Transverse colon (tissue), 4 donors: Measurements from ENCODE around the gene LAMC1. TPM values are rescaled to one million over a fixed set of nuclear protein-coding genes. Genes with fewer than 3 reads are reported as not detected.
A peak's percentile ranks its signal among the peaks of the same experiment; 100 is the strongest.

ENCODE experiments used
- DNase-seq: peaks from one replicate; pipeline ENCODE4 v3.0.0-alpha.2; 2019
- H3K27ac ChIP-seq, 4 donors: fragments of 200-600 bp; sonication (generic); 2 replicates each; pipeline ENCODE4 v1.5.1; 2016 to 2018; ENCODE audit warnings: inconsistent platforms in 4 of 4
- H3K27me3 ChIP-seq: fragments of 200-600 bp; sonication (generic); 2 replicates; pipeline ENCODE4 v1.5.1; 2017; ENCODE audit warnings: inconsistent platforms
- H3K36me3 ChIP-seq, 4 donors: fragments of 200-600 bp; sonication (generic); 2 replicates each; pipeline ENCODE4 v1.5.1; 2017 to 2019; ENCODE audit warnings: inconsistent platforms in 4 of 4
- H3K4me1 ChIP-seq, 4 donors: fragments of 200-600 bp; sonication (generic); 2 replicates each; pipeline ENCODE4 v1.5.1; 2017 to 2020; ENCODE audit warnings: inconsistent platforms in 4 of 4
- H3K4me3 ChIP-seq, 4 donors: fragments of 200-600 bp; sonication (generic); 1 replicate in 1 of 4; 2 replicates in 3 of 4; pipeline versions ENCODE4 v1.5.1 to v1.6.1; 2017 to 2019; ENCODE audit warnings: inconsistent platforms in 4 of 4
- H3K9me3 ChIP-seq, 2 donors: fragments of 200-600 bp; sonication (generic); 2 replicates each; pipeline ENCODE4 v1.5.1; 2017 to 2019; ENCODE audit warnings: inconsistent platforms in 2 of 2
- EP300 ChIP-seq: sonication (generic); formaldehyde crosslinking; IDR thresholded peaks from one replicate; pipeline ENCODE4 v1.6.1; 2017; ENCODE audit warnings: antibody characterized with exemption, low read depth
- POLR2A ChIP-seq: fragments of 450-650 bp; IDR thresholded peaks from one replicate; pipeline ENCODE4 v1.6.1; 2016; ENCODE audit warnings: antibody characterized with exemption, mild to moderate bottlenecking, moderate library complexity
- POLR2AphosphoS5 ChIP-seq, 3 donors: sonication (generic); formaldehyde crosslinking; IDR thresholded peaks; one replicate each; pipeline ENCODE4 v1.6.1; 2016; ENCODE audit warnings: antibody characterized with exemption in 3 of 3
- WGBS, 2 donors: methylation state at CpG; one replicate each; pipeline ENCODE4 v1.1.5; 2018; ENCODE audit warnings: low coverage in 1 of 2; 5-methylcytosine and 5-hydroxymethylcytosine counted together
- in situ Hi-C, 4 donors: fragments of 200-750 bp; cut with MboI; loops; one replicate each; pipeline versions ENCODE4 v1.15.0 to v1.15.1; 2017; ENCODE audit warnings: low sequenced_read_pairs in 3 of 4, low pct_ligation_motif_present in 1 of 4, low pct_unique_long_range_greater_than_20kb in 1 of 4
- intact Hi-C: fragments of 100-400 bp; cut with DNase I; formaldehyde crosslinking; loops from one replicate; pipeline ENCODE4 v1.15.1; 2023; ENCODE audit warnings: low total_unique reads
- total RNA-seq, 4 donors: library from RNA; depleted of rRNA; stranded (reverse); fragments of >200 nt; gene quantifications; one replicate each; pipeline ENCODE4 v1.1.0, GENCODE V29; 2016
- TF ChIP-seq, protein P1 (sequence below), 5 experiments: fragments of 200-600 bp in 3 of 5; fragments of 450-650 bp in 2 of 5; sonication (generic) in 3 of 5; IDR thresholded peaks; 1 replicate in 2 of 5; 2 replicates in 3 of 5; pipeline ENCODE4 v1.5.1; 2016 to 2017; ENCODE audit warnings: antibody characterized with exemption in 5 of 5, inconsistent platforms in 3 of 5, mild to moderate bottlenecking in 2 of 5, moderate library complexity in 1 of 5

The LAMC1 gene
- total RNA-seq, 4 donors from 2014 or later, result 77.7 to 633 (median 138) TPM

DNA sequence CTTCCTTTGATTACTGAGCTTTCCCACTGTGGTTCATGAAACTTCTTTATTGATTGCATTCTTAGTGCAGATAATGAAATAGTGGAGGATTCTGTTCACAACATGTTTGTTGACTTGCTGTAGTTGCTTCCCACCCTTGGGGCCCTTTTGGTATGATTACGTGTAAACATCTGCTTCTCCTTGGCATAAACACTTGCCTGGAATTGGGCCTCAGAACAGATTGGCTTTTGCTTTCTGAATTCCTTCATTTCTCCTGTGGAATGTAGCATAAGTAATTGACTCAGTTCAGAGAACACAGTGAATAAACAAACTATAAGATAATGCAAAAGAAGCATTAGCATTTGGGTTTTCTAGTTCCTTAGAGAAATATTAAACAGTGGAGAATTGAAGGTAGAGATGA is 103.3 kb downstream of the LAMC1 start:
- intact Hi-C loops, result no loop called here
- 50 to 52% methylated on average over 1 of the region's 1 CpG for WGBS, 2 donors
- TF ChIP-seq POLR2A (no peak), POLR2AphosphoS5 (IDR thresholded peaks at IDR 0.05) (peak in 1 of 3 donors; percentile 45), EP300 (no peak)
- TF ChIP-seq, protein P1, sequence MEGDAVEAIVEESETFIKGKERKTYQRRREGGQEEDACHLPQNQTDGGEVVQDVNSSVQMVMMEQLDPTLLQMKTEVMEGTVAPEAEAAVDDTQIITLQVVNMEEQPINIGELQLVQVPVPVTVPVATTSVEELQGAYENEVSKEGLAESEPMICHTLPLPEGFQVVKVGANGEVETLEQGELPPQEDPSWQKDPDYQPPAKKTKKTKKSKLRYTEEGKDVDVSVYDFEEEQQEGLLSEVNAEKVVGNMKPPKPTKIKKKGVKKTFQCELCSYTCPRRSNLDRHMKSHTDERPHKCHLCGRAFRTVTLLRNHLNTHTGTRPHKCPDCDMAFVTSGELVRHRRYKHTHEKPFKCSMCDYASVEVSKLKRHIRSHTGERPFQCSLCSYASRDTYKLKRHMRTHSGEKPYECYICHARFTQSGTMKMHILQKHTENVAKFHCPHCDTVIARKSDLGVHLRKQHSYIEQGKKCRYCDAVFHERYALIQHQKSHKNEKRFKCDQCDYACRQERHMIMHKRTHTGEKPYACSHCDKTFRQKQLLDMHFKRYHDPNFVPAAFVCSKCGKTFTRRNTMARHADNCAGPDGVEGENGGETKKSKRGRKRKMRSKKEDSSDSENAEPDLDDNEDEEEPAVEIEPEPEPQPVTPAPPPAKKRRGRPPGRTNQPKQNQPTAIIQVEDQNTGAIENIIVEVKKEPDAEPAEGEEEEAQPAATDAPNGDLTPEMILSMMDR (IDR thresholded peaks at IDR 0.05), result no peak
- Histone ChIP-seq H3K27me3 (no peaks in the 10 kb centered on the region), H3K9me3 (no peaks in the 10 kb centered on the region), H3K27ac (peak overlapping the region in 3 of 4 donors; percentile 14 to 48 (median 38)), H3K36me3 (peaks cover 0 to 22% (median 5%) of the 10 kb centered on the region in 4 donors), H3K4me1 (peaks cover 0 to 8% (median 0%) of the 10 kb centered on the region in 4 donors), H3K4me3 (no peak overlapping the region)
- no peak for DNase-seq
- in situ Hi-C loops, result no loop called here

DNA sequence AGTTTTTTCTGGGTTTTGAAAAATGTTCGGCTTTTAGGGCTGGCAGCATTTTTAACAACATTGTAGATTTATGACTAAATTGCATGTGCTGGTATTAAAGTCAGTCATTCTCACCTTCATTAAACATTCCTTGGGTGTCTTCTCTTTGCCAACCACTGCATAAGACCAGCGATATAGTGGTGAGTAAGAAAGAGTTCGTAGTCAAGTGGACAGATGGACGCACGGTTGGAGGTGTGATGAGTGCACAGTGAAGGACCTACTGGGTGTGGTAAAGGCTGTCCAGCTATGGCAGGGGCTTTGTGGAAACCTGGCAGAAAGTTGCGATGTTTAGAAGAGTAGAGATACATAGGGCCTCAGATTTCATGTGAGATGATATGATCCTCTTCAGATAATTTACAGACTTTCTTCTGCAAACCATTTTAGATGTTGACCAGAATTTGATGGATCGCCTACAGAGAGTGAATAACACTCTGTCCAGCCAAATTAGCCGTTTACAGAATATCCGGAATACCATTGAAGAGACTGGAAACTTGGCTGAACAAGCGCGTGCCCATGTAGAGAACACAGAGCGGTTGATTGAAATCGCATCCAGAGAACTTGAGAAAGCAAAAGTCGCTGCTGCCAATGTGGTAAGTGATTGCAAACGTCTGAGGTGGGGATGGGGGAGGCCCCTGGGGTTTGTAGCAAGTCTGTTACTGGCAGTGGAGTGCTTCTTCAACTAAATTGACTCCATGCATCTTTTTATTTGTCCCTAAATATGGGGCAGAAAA is 106.9 kb downstream of the LAMC1 start:
- H3K4me1 ChIP-seq, result peaks cover 0 to 8% (median 0%) of the 10 kb centered on the region in 4 donors
- H3K27me3 ChIP-seq, result no peaks in the 10 kb centered on the region
- intact Hi-C loops, result loop anchor here (10.0 kb wide), 1 partner anchor 165 kb away; no protein-coding TSS in a partner anchor
- peaks cover 0 to 26% (median 9%) of the 10 kb centered on the region in 4 donors for H3K36me3 ChIP-seq
- no peaks in the 10 kb centered on the region for H3K9me3 ChIP-seq
- 82 to 90% methylated on average over 15 of the region's 15 CpGs for WGBS, 2 donors
- in situ Hi-C loops, result no loop called here
- DNase-seq, result no peak
- no peak overlapping the region for H3K4me3 ChIP-seq
- peak in 2 of 3 donors; percentile 8 to 43 for TF ChIP-seq POLR2AphosphoS5 (IDR thresholded peaks at IDR 0.05)
- TF ChIP-seq, protein P1 (IDR thresholded peaks at IDR 0.05), result no peak
- H3K27ac ChIP-seq, result peak overlapping the region in 3 of 4 donors; percentile 14 to 41 (median 40)

DNA sequence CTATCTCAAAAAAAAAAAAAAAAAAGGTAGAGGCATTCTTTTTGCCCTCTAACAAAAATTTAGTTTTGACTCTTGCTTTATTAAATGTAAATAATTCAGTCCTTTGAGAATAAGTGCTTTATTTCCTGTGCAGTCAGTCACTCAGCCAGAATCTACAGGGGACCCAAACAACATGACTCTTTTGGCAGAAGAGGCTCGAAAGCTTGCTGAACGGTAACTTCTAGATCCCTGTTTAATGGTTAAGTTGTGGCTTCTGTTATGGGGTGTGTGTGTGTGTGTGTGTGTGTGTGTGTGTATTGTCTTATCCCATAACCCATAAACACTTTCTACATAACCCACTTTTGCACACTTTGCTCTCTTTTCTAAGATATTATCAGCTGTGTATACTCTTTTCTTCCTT is 107.9 kb downstream of the LAMC1 start:
- Histone ChIP-seq H3K27ac (peak overlapping the region in 3 of 4 donors; percentile 14 to 41 (median 40)), H3K4me1 (peaks cover 0 to 5% (median 0%) of the 10 kb centered on the region in 4 donors), H3K36me3 (peaks cover 0 to 29% (median 9%) of the 10 kb centered on the region in 4 donors), H3K9me3 (no peaks in the 10 kb centered on the region), H3K27me3 (no peaks in the 10 kb centered on the region), H3K4me3 (no peak overlapping the region)
- in situ Hi-C loops (no loop called here), intact Hi-C loops (loop anchor here (10.0 kb wide), 1 partner anchor 166 kb away; no protein-coding TSS in a partner anchor)
- TF ChIP-seq POLR2A, result no peak
- TF ChIP-seq, protein P1 (IDR thresholded peaks at IDR 0.05), result no peak
- no peak for TF ChIP-seq POLR2AphosphoS5 (IDR thresholded peaks at IDR 0.05)
- TF ChIP-seq EP300, result no peak
- 72% methylated on average over 2 of the region's 2 CpGs; no CpG with 5 or more reads in 1 of the 2 donors for WGBS, 2 donors
- DNase-seq, result no peak

DNA sequence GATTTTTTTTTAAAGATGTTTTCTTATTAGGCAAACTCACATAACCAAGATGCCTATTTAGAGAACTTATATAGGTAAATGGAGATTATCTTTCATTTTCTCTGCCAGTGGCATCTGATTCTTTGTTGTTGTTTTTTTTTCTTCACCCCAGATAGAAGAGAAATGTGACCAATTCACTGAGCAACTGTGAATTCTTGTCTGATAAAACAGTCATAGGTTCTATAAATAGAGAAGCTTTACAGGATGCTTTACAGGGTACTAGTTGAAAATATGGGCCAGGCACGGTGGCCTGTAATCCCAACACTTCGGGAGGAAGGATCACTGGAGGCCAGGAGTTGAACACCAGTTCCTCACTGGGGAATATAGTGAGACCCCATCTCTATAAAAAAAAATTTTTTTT is 112.1 kb downstream of the LAMC1 start:
- TF ChIP-seq POLR2AphosphoS5 (IDR thresholded peaks at IDR 0.05) (no peak), POLR2A (no peak), EP300 (no peak)
- TF ChIP-seq, protein P1 (IDR thresholded peaks at IDR 0.05), result no peak
- Histone ChIP-seq H3K27me3 (no peaks in the 10 kb centered on the region), H3K9me3 (no peaks in the 10 kb centered on the region), H3K36me3 (peaks cover 0 to 27% (median 6%) of the 10 kb centered on the region in 4 donors), H3K27ac (no peak overlapping the region), H3K4me3 (no peak overlapping the region), H3K4me1 (peaks cover 6 to 26% (median 10%) of the 10 kb centered on the region in 4 donors)
- in situ Hi-C loops, result no loop called here
- intact Hi-C loops, result loop anchor here (10.0 kb wide), 1 partner anchor 171 kb away; no protein-coding TSS in a partner anchor
- WGBS, 2 donors, result 68 to 74% methylated on average over 2 of the region's 2 CpGs
- DNase-seq, result no peak
